ENCODE results near the gene CDKL2. TPM values are rescaled to one million over a fixed set of nuclear protein-coding genes. Genes with fewer than 3 reads are reported as not detected.

CDKL2 gene
- total RNA-seq, 1 donor from 2014 or later = 2.9 TPM

GRCh38 chr4:75675004-75675531 lies 44.7 kb upstream of the CDKL2 start:
- H3K9me3 ChIP-seq (ENCODE audit: low read depth) = no peaks in the 10 kb centered on the region
- Mint-ChIP-seq H3K27ac (no peak overlapping the region), H3K4me1 (peaks cover 30% of the 10 kb centered on the region), H3K27me3 (ENCODE audit: insufficient read depth, low read depth) (peaks cover 3% of the 10 kb centered on the region), H3K4me3 (no peak overlapping the region), H3K36me3 (no peaks in the 10 kb centered on the region), H3K9me3 (no peaks in the 10 kb centered on the region)
- no peaks in the 10 kb centered on the region for H3K36me3 ChIP-seq
- peaks cover 24% of the 10 kb centered on the region for H3K4me1 ChIP-seq
- no peak overlapping the region for H3K4me2 ChIP-seq
- peaks cover 28% of the 10 kb centered on the region for H3F3A ChIP-seq (ENCODE audit: low read depth)
- peaks cover 30% of the 10 kb centered on the region for H4K20me1 ChIP-seq (ENCODE audit: low read depth)
- H3K27me3 ChIP-seq = no peaks in the 10 kb centered on the region
- no peak overlapping the region for H3K9ac ChIP-seq
- H3K79me2 ChIP-seq (ENCODE audit: low read depth) = peaks cover 62% of the 10 kb centered on the region
- no peak overlapping the region for H3K27ac ChIP-seq
- no peak overlapping the region for H3K4me3 ChIP-seq
- TF ChIP-seq, protein P1, sequence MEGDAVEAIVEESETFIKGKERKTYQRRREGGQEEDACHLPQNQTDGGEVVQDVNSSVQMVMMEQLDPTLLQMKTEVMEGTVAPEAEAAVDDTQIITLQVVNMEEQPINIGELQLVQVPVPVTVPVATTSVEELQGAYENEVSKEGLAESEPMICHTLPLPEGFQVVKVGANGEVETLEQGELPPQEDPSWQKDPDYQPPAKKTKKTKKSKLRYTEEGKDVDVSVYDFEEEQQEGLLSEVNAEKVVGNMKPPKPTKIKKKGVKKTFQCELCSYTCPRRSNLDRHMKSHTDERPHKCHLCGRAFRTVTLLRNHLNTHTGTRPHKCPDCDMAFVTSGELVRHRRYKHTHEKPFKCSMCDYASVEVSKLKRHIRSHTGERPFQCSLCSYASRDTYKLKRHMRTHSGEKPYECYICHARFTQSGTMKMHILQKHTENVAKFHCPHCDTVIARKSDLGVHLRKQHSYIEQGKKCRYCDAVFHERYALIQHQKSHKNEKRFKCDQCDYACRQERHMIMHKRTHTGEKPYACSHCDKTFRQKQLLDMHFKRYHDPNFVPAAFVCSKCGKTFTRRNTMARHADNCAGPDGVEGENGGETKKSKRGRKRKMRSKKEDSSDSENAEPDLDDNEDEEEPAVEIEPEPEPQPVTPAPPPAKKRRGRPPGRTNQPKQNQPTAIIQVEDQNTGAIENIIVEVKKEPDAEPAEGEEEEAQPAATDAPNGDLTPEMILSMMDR (IDR thresholded peaks at IDR 0.05) = no peak
- TF ChIP-seq EZH2 (IDR thresholded peaks at IDR 0.05) (no peak), EZH2phosphoT487 (IDR thresholded peaks at IDR 0.05) (no peak)
- no peak overlapping the region for H2AFZ ChIP-seq (replicated peaks)
- DNase-seq (ENCODE audit: low spot score) = no peak

GRCh38 chr4:75673959-75674328 lies 43.6 kb upstream of the CDKL2 start:
- Mint-ChIP-seq H3K9me3 (no peaks in the 10 kb centered on the region), H3K4me1 (peaks cover 34% of the 10 kb centered on the region), H3K36me3 (no peaks in the 10 kb centered on the region), H3K27ac (peak overlapping the region; percentile 96), H3K27me3 (ENCODE audit: insufficient read depth, low read depth) (peaks cover 3% of the 10 kb centered on the region), H3K4me3 (peak overlapping the region; percentile 98)
- Histone ChIP-seq H3K27ac (peak overlapping the region; percentile 98), H3K4me1 (peaks cover 33% of the 10 kb centered on the region), H3K9ac (peak overlapping the region; percentile 75), H3K79me2 (ENCODE audit: low read depth) (peaks cover 73% of the 10 kb centered on the region), H2AFZ (replicated peaks) (peak overlapping the region; percentile 48), H3F3A (ENCODE audit: low read depth) (peaks cover 28% of the 10 kb centered on the region), H3K9me3 (ENCODE audit: low read depth) (no peaks in the 10 kb centered on the region), H3K4me2 (peak overlapping the region; percentile 88), H3K36me3 (no peaks in the 10 kb centered on the region), H4K20me1 (ENCODE audit: low read depth) (peaks cover 41% of the 10 kb centered on the region), H3K27me3 (no peaks in the 10 kb centered on the region), H3K4me3 (peak overlapping the region; percentile 90)
- peak; percentile 23 for DNase-seq (ENCODE audit: low spot score)
- TF ChIP-seq EZH2phosphoT487 (IDR thresholded peaks at IDR 0.05) (no peak), EZH2 (IDR thresholded peaks at IDR 0.05) (no peak)
- TF ChIP-seq, protein P1 (IDR thresholded peaks at IDR 0.05) = no peak

- peak; percentile 99 for DNase-seq (ENCODE audit: low spot score)
- Mint-ChIP-seq H3K9me3 (no peaks in the 10 kb centered on the region), H3K4me3 (peak within 1 kb of the TSS; percentile 98), H3K27ac (peak within 1 kb of the TSS; percentile 96), H3K27me3 (ENCODE audit: insufficient read depth, low read depth) (peaks cover 3% of the 10 kb centered on the region), H3K4me1 (peaks cover 39% of the 10 kb centered on the region), H3K36me3 (no peaks in the 10 kb centered on the region)
- Histone ChIP-seq H4K20me1 (ENCODE audit: low read depth) (peaks cover 48% of the 10 kb centered on the region), H2AFZ (replicated peaks) (peak within 1 kb of the TSS; percentile 60), H3K9me3 (ENCODE audit: low read depth) (no peaks in the 10 kb centered on the region), H3K9ac (peak within 1 kb of the TSS; percentile 88), H3K27me3 (no peaks in the 10 kb centered on the region), H3F3A (ENCODE audit: low read depth) (peaks cover 28% of the 10 kb centered on the region), H3K4me3 (peak within 1 kb of the TSS; percentile 90), H3K27ac (peak within 1 kb of the TSS; percentile 98), H3K79me2 (ENCODE audit: low read depth) (peaks cover 73% of the 10 kb centered on the region), H3K4me1 (peaks cover 35% of the 10 kb centered on the region), H3K36me3 (no peaks in the 10 kb centered on the region), H3K4me2 (peak within 1 kb of the TSS; percentile 93)
- TF ChIP-seq, protein P1 (IDR thresholded peaks at IDR 0.05) = no peak
- no peak for TF ChIP-seq EZH2phosphoT487 (IDR thresholded peaks at IDR 0.05)
- no peak for TF ChIP-seq EZH2 (IDR thresholded peaks at IDR 0.05)
These were observed 43.0 kb upstream of the CDKL2 start, which contains the start of gene G3BP2 for GRCh38 chr4:75673027-75673958. G3BP2 (minus strand) TSS chr4:75673411; CDS start chr4:75662025, 11,386 bp downstream.
